ENCODE data around the gene FCAR. TPM values are rescaled to one million over a fixed set of nuclear protein-coding genes. Genes with fewer than 3 reads are reported as not detected.
"Not testable (repeated sequence)": the region's sequence is repeated elsewhere in the genome, so short reads cannot be mapped to it uniquely, and the experiment has no call there.

FCAR gene
- total and polyA plus RNA-seq, 4 donors = 0.39 to 2.4 (median 2.2) TPM; not detected in 1

DNA sequence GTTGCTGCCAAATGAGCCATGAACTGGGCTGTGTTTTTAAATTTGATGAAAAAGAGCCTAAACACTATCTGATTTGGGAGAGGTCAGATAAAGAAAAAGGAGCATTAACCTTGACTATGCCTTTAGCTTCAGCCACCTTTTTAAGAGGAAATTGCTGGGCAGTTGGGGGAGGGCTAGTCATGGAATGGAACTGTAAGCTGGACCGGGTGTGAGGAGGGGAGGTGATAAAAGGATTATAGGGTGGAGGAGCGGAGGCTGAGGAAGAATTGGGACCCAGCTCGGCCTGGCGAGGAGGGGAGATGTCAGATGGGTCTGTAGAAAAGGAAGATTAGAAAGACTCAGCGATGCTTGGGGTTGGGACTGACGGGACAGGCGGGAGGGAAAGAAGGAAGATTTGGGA lies 24.6 kb downstream of the FCAR start:
- H3K27me3 ChIP-seq (ENCODE audit: control insufficient read depth in 4 of 4, insufficient read depth in 4 of 4, low read length in 3 of 4); DNase-seq (ENCODE audit: low spot score); H3K4me3 ChIP-seq (ENCODE audit: low read depth in 1 of 3, low read length in 3 of 3); H3K36me3 ChIP-seq (ENCODE audit: control insufficient read depth in 4 of 4, insufficient read depth in 3 of 4, low read depth in 1 of 4, low read length in 3 of 4); H3K9ac ChIP-seq (ENCODE audit: low read depth in 1 of 2, low read length in 2 of 2); H3K27ac ChIP-seq (ENCODE audit: low read depth in 1 of 2, low read length in 2 of 2); H3K9me3 ChIP-seq (ENCODE audit: control insufficient read depth in 4 of 4, low read length in 3 of 4); H3K4me1 ChIP-seq (ENCODE audit: control insufficient read depth in 4 of 4, insufficient read depth in 4 of 4, low read length in 3 of 4): not testable (repeated sequence)
- WGBS = 62% methylated on average over 7 of the region's 7 CpGs

DNA sequence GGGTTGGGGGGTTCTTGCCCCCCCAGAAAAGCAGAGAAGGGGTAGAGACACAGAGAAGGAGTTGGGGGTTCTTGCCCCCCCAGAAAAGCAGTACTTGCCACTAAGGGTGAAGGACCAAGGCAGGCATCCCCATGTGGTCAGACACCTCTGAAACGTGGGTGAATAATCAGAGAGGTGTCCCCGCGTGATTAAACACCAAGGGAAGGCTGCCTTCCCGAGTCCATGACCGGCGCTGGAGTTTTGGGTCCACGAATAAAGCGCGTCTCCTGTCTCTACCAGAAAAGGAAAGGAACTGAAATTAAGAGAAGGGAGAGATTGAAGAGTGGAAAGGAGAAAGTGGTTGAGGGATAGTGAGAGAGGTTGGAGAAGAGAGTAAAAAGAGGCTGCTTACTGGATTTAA lies 25.6 kb downstream of the FCAR start:
- not testable (repeated sequence) for H3K9me3 ChIP-seq (ENCODE audit: control insufficient read depth in 4 of 4, low read length in 3 of 4); H3K27me3 ChIP-seq (ENCODE audit: control insufficient read depth in 4 of 4, insufficient read depth in 4 of 4, low read length in 3 of 4); H3K36me3 ChIP-seq (ENCODE audit: control insufficient read depth in 4 of 4, insufficient read depth in 3 of 4, low read depth in 1 of 4, low read length in 3 of 4); H3K4me3 ChIP-seq (ENCODE audit: low read depth in 1 of 3, low read length in 3 of 3); H3K4me1 ChIP-seq (ENCODE audit: control insufficient read depth in 4 of 4, insufficient read depth in 4 of 4, low read length in 3 of 4); H3K27ac ChIP-seq (ENCODE audit: low read depth in 1 of 2, low read length in 2 of 2); DNase-seq (ENCODE audit: low spot score); H3K9ac ChIP-seq (ENCODE audit: low read depth in 1 of 2, low read length in 2 of 2)
- 70% methylated on average over 9 of the region's 9 CpGs for WGBS

DNA sequence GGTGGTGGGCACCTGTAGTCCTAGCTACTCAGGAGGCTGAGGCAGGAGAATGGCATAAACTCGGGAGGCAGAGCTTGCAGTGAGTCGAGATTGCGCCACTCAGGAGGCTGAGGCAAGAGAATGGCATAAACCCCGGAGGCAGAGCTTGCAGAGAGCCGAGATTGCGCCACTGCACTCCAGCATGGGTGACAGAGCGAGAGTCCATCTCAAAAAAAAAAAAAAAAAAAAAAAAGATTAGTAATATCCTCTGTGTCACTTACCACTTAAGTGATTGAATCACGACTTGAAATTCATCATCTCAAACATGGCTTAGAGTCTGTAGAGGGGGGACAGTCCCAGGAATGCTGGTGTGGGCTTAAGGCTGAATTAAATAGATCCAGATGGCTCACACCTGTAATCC lies 27.1 kb downstream of the FCAR start:
- not testable (repeated sequence) for H3K9ac ChIP-seq (ENCODE audit: low read depth in 1 of 2, low read length in 2 of 2); H3K36me3 ChIP-seq (ENCODE audit: control insufficient read depth in 4 of 4, insufficient read depth in 3 of 4, low read depth in 1 of 4, low read length in 3 of 4); H3K4me3 ChIP-seq (ENCODE audit: low read depth in 1 of 3, low read length in 3 of 3); H3K27me3 ChIP-seq (ENCODE audit: control insufficient read depth in 4 of 4, insufficient read depth in 4 of 4, low read length in 3 of 4); H3K4me1 ChIP-seq (ENCODE audit: control insufficient read depth in 4 of 4, insufficient read depth in 4 of 4, low read length in 3 of 4); H3K9me3 ChIP-seq (ENCODE audit: control insufficient read depth in 4 of 4, low read length in 3 of 4); H3K27ac ChIP-seq (ENCODE audit: low read depth in 1 of 2, low read length in 2 of 2); DNase-seq (ENCODE audit: low spot score)
- 68% methylated on average over 8 of the region's 8 CpGs for WGBS

DNA sequence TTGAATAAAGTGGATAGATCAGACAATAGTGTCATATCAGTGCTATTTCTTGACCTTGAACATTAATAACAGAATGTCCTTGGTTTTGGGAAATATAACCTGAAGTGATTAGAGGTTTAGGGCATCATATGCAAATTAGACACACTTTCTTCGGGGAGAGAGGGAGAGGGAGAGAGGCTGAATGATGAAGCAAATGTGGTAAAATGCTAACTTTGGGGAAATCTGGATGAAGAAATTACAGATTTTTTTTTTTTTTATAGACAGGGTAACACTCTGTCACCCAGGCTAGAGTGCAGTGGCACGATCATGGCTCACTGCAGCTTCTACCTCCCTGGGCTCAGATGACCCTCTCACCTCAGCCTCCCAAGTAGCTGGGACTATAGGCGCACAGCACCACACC lies 28.0 kb downstream of the FCAR start:
- no peak overlapping the region for H3K4me3 ChIP-seq (ENCODE audit: low read depth in 1 of 3, low read length in 3 of 3)
- H3K36me3 ChIP-seq (ENCODE audit: control insufficient read depth in 4 of 4, insufficient read depth in 3 of 4, low read depth in 1 of 4, low read length in 3 of 4) = no peaks in the 10 kb centered on the region
- H3K9ac ChIP-seq (ENCODE audit: low read depth in 1 of 2, low read length in 2 of 2) = no peak overlapping the region
- no peaks in the 10 kb centered on the region for H3K4me1 ChIP-seq (ENCODE audit: control insufficient read depth in 4 of 4, insufficient read depth in 4 of 4, low read length in 3 of 4)
- no peak overlapping the region for H3K27ac ChIP-seq (ENCODE audit: low read depth in 1 of 2, low read length in 2 of 2)
- DNase-seq (ENCODE audit: low spot score) = no peak
- H3K27me3 ChIP-seq (ENCODE audit: control insufficient read depth in 4 of 4, insufficient read depth in 4 of 4, low read length in 3 of 4) = no peaks in the 10 kb centered on the region
- WGBS = 85% methylated on average over 3 of the region's 3 CpGs
- TF ChIP-seq, protein P1, sequence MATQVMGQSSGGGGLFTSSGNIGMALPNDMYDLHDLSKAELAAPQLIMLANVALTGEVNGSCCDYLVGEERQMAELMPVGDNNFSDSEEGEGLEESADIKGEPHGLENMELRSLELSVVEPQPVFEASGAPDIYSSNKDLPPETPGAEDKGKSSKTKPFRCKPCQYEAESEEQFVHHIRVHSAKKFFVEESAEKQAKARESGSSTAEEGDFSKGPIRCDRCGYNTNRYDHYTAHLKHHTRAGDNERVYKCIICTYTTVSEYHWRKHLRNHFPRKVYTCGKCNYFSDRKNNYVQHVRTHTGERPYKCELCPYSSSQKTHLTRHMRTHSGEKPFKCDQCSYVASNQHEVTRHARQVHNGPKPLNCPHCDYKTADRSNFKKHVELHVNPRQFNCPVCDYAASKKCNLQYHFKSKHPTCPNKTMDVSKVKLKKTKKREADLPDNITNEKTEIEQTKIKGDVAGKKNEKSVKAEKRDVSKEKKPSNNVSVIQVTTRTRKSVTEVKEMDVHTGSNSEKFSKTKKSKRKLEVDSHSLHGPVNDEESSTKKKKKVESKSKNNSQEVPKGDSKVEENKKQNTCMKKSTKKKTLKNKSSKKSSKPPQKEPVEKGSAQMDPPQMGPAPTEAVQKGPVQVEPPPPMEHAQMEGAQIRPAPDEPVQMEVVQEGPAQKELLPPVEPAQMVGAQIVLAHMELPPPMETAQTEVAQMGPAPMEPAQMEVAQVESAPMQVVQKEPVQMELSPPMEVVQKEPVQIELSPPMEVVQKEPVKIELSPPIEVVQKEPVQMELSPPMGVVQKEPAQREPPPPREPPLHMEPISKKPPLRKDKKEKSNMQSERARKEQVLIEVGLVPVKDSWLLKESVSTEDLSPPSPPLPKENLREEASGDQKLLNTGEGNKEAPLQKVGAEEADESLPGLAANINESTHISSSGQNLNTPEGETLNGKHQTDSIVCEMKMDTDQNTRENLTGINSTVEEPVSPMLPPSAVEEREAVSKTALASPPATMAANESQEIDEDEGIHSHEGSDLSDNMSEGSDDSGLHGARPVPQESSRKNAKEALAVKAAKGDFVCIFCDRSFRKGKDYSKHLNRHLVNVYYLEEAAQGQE (IDR thresholded peaks at IDR 0.05) = no peak
- no peak for TF ChIP-seq EGR1 (IDR thresholded peaks at IDR 0.05; ENCODE audit: low read depth in 2 of 2)
- TF ChIP-seq RAD21 (IDR thresholded peaks at IDR 0.05) = no peak
- TF ChIP-seq, protein P2, sequence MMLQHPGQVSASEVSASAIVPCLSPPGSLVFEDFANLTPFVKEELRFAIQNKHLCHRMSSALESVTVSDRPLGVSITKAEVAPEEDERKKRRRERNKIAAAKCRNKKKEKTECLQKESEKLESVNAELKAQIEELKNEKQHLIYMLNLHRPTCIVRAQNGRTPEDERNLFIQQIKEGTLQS (IDR thresholded peaks at IDR 0.05) = no peak
- no peak for TF ChIP-seq NR2F2 (IDR thresholded peaks at IDR 0.05)
- TF ChIP-seq, protein P3, sequence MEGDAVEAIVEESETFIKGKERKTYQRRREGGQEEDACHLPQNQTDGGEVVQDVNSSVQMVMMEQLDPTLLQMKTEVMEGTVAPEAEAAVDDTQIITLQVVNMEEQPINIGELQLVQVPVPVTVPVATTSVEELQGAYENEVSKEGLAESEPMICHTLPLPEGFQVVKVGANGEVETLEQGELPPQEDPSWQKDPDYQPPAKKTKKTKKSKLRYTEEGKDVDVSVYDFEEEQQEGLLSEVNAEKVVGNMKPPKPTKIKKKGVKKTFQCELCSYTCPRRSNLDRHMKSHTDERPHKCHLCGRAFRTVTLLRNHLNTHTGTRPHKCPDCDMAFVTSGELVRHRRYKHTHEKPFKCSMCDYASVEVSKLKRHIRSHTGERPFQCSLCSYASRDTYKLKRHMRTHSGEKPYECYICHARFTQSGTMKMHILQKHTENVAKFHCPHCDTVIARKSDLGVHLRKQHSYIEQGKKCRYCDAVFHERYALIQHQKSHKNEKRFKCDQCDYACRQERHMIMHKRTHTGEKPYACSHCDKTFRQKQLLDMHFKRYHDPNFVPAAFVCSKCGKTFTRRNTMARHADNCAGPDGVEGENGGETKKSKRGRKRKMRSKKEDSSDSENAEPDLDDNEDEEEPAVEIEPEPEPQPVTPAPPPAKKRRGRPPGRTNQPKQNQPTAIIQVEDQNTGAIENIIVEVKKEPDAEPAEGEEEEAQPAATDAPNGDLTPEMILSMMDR (IDR thresholded peaks at IDR 0.05; ENCODE audit: low read depth, low read length, missing input control) = no peak
- TF ChIP-seq HNF4G (IDR thresholded peaks at IDR 0.05) = no peak
- TF ChIP-seq JUND (IDR thresholded peaks at IDR 0.05) = no peak
- no peaks in the 10 kb centered on the region for H3K9me3 ChIP-seq (ENCODE audit: control insufficient read depth in 4 of 4, low read length in 3 of 4)
